ENCODE measurements around the gene HNF1B. TPM values are rescaled to one million over a fixed set of nuclear protein-coding genes. Genes with fewer than 3 reads are reported as not detected.

The HNF1B gene
- total RNA-seq, 1 experiment from 2014 or later = 11.4 TPM

DNA sequence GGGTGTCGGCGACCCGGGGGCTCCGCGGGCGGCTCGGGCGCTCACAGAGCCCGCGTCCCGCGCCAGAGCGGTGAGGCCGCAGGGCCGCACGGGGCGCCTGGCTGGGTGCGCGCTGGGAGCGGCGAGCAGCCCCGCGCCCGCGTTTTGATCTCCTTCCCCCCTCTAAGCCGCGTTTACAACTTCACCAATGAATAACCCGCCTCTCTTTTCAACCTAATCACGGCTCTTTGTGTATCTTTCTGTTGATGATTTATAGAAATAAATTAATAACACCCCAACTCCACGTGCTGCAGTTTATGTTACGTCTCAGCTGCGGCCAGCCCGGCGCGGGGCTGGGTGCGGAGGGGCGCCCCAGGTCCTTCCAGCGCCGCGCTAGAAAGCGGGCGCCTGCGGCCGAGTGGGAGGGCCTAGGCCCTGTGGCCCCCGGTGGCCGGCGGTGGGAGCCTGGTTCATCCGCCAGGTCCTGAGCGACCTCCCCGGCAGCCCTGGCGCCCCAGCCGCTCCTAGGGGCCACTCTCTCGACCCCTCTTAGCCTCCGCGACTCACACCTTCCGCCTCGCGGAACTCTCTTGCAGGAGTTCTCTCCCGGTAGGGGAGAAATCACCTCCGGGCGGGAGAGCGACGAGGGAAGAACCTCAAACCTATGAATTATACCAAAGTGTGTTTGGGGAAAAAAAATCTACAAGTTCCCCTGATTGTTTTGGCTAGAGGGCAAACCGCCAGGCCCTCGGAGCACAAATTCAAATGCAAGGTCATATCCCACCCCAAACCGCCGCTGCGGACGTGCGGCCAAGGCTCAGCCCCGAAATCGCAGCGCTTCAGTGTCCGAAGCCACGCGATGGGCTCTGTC lies 1.9 kb downstream of the HNF1B start:
- in situ Hi-C loops (cut with HindIII; ENCODE audit: low pct_unique_long_range_greater_than_20kb, low sequenced_read_pairs) = no loop called here
- peak; percentile 82 for DNase-seq (ENCODE audit: low read depth)

DNA sequence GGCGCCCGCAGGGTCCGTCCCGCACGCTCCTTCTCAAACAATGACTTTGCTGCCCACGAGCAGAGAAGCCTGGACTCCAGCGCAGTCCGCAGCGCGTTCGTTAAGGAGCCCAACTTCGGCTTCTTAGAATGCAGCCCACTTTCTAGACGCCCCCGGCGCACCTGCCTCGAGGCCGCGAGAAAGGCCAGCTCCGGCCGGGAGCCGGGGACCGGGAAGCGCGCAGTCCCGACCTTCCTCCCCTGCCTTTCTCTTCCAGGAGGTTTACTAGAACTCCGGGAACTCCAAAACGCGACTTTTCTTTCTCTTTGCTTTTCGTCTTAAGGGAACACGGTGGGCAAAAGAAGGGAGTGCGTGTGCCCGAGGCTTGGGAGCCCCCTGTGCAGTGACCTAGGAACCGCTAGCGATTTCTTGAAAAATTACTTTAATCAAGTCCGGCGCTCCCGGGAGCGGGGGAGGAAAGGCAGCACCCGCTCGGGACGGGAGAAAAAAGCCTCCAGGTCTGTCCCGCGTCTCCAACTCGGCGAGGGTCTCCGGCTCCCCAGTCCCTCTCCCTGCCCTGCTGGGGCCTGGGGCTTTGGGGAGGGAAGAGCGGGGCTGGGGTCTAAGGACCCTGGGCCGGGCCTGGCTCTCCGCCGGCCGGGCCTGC lies 2.6 kb downstream of the HNF1B start:
- in situ Hi-C loops (cut with HindIII; ENCODE audit: low pct_unique_long_range_greater_than_20kb, low sequenced_read_pairs) = no loop called here
- peak; percentile 70 for DNase-seq (ENCODE audit: low read depth)

DNA sequence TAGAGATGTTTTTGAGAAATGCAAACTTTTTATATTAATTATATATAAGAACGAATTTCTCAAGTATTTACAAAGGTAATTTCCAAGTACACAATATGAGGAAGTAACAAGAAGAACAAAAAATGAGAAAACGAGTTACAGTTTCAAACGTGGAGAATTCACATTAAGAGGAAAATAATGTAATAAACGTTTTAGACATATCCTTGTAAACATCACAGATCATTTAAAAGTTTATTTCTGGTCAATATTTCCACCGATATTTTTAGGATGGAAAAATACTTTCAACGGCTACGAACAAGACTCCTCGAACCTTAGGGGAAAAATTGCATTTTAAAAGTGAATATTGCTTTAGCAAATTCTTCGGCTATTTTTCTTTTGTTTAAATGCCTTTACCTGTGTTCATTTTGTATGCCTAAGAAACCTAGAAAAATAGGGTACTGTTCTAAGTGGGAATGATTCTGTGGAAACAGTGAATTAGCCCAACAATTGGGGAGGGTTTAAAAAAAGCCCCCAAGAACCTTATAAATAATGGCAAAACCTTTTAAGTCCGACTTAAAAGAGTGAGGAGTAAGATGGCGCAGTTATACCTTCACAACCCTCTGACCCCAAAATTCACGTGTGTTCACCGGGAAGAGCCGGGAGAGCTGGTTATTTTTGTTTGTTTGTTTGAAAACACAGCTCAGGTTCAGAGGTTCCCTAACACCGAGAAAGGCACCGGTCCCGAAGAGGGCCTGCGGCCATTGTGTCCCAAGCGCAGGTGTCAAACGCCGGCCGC lies 3.3 kb downstream of the HNF1B start:
- in situ Hi-C loops (cut with HindIII; ENCODE audit: low pct_unique_long_range_greater_than_20kb, low sequenced_read_pairs) = no loop called here
- peak; percentile 69 for DNase-seq (ENCODE audit: low read depth)

DNA sequence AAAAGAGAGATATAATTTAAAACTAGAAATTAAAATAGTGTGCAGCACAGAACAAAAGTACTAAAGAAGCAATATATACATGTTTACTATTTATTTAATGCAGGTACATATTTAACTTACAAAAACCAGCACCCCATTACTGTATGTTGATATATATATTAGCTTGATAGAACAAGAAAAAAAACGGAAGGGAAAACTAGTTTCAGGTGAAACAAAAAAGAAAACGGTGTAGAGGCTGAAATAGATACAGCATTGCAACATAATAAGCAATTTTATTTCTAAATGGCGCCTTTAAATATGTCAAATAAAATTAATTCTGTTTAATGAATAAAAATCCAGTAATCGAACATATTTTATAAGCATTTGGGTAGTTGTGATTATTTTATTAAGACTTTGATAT lies 3.9 kb downstream of the HNF1B start:
- in situ Hi-C loops (cut with HindIII; ENCODE audit: low pct_unique_long_range_greater_than_20kb, low sequenced_read_pairs) = no loop called here
- DNase-seq (ENCODE audit: low read depth) = no peak

DNA sequence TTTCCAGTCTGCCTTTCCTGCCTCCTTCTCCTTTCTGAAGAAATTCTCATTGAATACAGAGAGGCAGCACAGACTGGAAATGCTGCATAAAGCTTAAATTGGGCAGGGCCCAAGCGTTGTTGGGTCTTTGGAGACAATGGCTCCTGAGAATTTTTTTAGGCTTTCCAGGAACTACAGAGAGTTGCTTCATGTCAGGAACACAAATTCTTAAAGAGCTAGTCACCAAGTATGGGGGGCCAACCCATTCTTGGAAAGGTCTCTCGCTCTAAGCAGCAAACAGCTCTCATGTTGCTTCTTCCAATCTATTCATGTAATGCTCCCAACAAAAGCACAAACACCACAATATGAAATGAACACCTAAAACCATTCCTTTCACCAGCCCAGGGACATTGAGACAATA lies 6.9 kb downstream of the HNF1B start:
- DNase-seq (ENCODE audit: low read depth) = no peak
- in situ Hi-C loops (cut with HindIII; ENCODE audit: low pct_unique_long_range_greater_than_20kb, low sequenced_read_pairs) = no loop called here

DNA sequence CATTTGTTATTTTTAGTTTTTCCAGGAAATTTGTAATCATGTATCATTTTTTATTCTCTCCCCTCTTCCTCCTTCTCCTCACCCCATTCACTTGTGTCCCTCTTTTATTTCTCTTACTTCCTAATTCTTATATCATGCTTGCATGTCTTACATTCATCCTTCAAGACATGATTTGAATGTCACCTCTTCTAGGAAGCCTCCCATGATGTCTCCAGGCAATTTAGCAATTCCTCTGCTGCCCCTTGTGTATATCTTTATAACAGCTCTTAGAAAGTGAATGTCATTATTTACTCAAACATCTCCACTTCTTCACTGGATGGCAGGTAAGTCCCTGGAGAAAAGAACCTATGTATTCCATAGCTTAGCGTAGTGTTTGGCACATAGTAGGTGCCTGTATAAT lies 7.8 kb downstream of the HNF1B start:
- in situ Hi-C loops (cut with HindIII; ENCODE audit: low pct_unique_long_range_greater_than_20kb, low sequenced_read_pairs) = no loop called here
- DNase-seq (ENCODE audit: low read depth) = no peak

DNA sequence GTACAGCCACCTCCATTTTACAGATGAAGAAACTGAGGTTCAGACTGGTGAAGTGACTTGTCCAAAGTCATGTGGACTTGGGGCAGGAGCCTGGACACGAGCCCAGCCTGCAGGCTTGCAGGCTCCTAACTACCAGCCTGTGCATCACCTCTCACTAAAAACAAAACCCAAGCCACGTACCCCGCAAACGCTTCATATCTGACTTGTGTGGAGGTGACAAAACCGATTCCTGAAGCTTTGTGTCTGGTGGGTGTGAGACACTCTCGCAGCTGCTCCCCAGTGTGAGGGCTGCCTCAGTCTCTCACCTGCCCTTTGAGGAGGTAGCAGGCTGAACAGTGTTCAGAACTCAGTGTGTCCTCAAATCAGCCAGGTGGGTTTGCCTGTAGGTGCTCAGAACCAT lies 8.4 kb downstream of the HNF1B start:
- in situ Hi-C loops (cut with HindIII; ENCODE audit: low pct_unique_long_range_greater_than_20kb, low sequenced_read_pairs) = no loop called here
- DNase-seq (ENCODE audit: low read depth) = no peak

DNA sequence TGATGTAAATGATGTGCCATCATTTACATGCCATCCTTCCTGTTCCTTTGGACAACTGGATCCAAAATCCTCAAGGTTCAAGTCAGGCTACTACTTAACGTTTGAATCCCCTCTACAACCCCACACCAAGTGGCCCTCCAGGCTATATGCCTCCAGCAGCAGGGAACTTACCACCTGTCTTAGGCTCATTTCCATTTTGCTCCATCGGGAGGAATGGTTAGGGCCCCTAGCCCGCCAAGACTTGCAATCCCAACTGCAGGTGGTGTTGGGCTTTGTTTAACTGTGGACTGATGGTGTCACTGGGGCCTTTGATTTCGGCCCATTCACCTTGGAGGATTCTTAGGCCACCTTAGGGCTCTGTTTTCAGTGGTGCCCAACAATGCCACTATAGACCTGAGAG lies 9.7 kb downstream of the HNF1B start:
- in situ Hi-C loops (cut with HindIII; ENCODE audit: low pct_unique_long_range_greater_than_20kb, low sequenced_read_pairs) = no loop called here

DNA sequence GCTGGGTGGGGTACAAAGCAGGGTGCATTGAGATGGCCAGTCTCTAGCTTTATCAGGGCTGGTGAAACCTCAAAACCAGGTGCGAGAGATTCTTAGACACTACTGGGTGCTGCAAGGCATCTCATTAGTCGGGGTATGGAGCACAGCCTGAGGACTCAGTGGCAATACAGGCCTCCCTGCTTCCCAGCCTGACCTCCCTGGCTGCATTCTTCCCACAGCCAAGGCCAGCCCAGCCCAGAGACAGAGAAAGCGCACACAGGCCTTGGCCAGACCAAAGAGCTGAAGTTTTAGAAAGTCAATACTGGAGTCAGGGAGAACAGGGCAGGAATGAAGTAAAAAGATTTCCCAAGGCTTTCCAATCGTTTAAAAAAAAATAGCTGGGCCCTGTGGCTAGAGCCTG lies 12.5 kb downstream of the HNF1B start:
- in situ Hi-C loops (cut with HindIII; ENCODE audit: low pct_unique_long_range_greater_than_20kb, low sequenced_read_pairs) = no loop called here
- DNase-seq (ENCODE audit: low read depth) = no peak

More for the DNA sequence above, 9.7 kb downstream of the HNF1B start:
- no peak for DNase-seq (ENCODE audit: low read depth)

DNA sequence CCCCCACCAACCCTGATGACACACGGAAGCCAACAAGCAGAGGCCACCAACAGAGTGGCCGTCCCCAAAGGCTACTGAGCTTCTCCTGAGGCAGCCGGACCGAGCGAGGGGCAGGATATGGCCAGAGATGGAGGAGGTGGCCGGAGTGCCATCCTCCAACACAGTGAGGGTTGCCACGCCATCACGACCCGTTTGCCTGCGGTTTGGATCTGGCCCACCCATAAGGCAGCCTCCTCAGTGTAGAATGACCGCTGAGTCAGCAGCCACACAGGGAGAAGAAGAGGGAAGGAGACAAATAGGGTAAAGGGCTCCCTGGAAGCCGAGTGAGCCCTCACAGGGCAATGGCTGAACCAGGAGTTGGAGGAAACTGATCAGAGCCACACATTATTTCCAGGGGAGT lies 13.8 kb downstream of the HNF1B start:
- DNase-seq (ENCODE audit: low read depth) = no peak

DNA sequence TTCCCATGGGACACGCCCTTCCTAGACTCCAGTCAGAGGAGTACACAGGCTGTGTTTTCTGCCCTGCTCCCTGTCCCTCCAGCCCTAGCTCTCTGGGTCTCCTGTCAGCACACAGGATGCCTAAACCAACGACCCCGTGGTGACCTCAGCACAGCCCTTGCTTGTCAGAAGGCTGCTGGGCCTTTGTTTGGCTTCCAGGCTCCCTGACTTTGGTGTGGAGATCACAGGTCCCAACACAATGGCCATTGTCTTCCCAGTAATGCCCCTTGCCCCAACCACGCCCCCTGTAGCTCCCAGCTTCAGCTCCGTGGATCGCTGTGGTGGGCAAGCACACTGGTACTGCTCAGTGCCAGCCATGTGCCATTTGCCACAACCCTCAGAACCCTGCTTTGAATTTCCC lies 15.0 kb downstream of the HNF1B start:
- in situ Hi-C loops (cut with HindIII; ENCODE audit: low pct_unique_long_range_greater_than_20kb, low sequenced_read_pairs) = no loop called here
- no peak for DNase-seq (ENCODE audit: low read depth)

More for the DNA sequence above, 13.8 kb downstream of the HNF1B start:
- in situ Hi-C loops (cut with HindIII; ENCODE audit: low pct_unique_long_range_greater_than_20kb, low sequenced_read_pairs) = no loop called here

DNA sequence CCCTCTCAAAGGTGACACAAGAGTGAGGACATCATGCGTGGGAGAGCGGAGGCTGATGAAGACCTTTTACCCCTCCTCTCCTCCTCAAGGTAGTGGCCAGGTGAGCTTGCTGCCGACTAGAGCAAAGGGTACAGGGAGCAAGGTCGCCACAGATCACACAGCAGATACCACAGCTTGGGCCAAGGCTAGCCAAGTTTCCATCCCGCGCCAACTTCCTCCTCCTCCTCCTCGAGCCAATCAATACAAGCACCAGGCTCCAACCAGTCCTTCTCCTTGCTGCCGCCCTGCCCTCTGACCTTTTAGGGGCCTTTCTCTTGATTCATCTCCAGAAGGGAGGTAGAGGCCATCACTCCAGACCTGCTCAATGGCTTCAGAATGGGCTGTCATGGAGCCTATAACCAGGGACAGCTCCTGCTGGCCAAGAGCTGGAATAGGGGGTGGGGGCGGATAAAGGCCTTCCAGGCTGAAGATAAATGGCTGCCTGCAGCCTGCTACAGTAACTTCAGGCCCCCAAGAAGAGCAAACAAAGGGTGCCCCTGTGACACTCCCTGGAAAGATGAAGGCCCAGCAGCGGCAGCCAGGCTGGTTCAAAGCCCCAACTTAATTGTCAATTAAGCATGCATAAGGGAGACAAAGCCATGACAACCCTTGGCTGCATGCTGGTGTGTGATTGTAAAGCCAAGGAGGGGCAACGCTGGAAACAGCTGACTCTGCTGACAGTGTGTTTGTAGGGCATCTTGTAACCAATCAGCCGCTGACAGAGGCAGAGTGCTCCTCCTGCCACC lies 17.8 kb downstream of the HNF1B start:
- no peak for DNase-seq (ENCODE audit: low read depth)
- in situ Hi-C loops (cut with HindIII; ENCODE audit: low pct_unique_long_range_greater_than_20kb, low sequenced_read_pairs) = no loop called here

DNA sequence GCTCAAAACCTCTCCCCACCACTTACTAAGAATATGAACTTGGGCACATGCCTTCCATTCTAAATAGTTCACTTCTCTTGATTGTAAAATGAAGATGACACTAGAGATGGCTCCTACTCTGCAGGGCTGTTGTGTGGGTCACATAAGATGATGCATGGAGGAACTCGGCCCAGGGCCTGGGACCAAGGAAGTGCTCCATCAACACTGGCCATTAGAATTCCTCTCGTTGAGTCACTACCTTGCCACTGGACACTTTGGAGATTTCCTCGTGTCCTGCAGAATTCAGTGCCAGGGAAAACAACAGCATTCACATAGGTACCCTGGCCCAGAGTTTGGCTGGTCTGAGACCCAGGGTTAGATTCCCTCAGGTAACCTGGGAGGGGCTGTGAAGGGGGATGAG lies 18.6 kb downstream of the HNF1B start:
- in situ Hi-C loops (cut with HindIII; ENCODE audit: low pct_unique_long_range_greater_than_20kb, low sequenced_read_pairs) = no loop called here
- DNase-seq (ENCODE audit: low read depth) = no peak

DNA sequence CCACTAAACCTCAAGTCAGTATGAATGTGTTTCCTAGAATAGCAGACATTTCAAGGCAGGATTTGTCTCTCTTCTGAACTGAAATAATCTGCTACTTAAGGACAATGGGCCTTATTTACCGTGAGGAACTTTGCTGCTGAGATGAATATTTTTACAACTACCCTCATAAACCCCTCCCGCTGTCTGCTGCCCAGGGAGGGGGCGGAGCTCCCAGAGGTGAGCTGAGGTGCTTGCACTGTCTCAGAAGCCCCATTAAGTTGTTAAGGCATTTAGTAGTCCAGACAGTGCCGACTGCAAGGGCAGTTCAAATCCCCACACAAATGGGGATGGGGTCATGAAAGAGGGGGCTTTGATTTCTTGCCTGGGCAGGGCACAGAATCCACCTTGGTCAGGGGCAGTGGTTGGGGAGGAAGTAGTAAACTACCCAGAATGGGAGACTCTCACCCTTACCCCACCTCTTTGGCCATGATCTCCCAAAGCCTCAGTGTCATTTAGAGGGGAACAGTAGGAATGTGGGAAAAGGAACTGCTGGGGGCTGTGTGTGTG lies 19.2 kb downstream of the HNF1B start:
- in situ Hi-C loops (cut with HindIII; ENCODE audit: low pct_unique_long_range_greater_than_20kb, low sequenced_read_pairs) = no loop called here
- no peak for DNase-seq (ENCODE audit: low read depth)

DNA sequence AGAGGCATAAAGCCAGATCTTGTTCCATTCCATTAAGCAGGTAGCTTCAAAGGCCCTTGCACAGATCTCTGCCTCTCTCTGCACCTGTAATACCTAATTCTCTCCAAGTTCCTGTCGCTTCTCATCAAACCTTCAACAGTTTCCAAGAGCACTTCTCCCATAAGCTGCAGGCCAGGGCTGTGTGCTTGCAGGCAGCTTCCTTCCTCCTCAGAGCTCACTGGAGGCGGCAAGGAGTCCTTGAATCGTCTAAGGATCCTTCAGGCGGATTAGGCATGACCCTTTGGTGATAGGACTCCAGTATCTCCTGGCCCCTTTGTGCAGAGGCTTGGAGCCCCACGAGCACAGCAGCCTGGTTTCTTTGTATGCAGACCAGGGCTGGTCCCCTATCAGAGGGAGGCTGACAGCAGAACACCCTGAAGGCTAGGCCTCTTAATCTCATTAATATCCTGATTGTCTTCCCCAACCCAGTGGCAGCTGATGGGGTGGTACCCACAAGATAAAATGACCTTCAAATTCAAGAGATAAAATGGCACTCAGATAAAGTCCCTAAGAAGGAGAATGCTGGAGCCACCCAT lies 19.8 kb downstream of the HNF1B start:
- DNase-seq (ENCODE audit: low read depth) = no peak
- in situ Hi-C loops (cut with HindIII; ENCODE audit: low pct_unique_long_range_greater_than_20kb, low sequenced_read_pairs) = no loop called here

DNA sequence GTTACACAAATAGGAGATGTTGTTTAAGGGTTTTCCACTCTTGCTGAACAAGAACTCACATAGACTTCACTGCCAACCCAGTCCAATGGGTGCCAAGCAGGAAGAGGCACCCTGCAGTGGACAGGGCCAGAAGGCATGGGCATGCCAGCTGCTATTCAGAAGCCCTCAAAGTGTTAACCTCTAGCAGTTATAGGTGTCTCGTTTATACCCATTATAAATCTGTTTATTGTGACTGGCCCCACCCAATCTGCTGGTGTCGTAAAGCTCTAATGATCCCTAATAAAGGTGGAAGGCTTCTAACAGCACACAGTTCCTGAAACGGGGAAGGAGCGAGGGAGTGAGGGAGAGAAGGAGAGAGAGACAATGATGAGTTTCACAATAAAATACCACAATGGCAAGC lies 23.9 kb downstream of the HNF1B start:
- DNase-seq (ENCODE audit: low read depth) = no peak
- in situ Hi-C loops (cut with HindIII; ENCODE audit: low pct_unique_long_range_greater_than_20kb, low sequenced_read_pairs) = no loop called here

DNA sequence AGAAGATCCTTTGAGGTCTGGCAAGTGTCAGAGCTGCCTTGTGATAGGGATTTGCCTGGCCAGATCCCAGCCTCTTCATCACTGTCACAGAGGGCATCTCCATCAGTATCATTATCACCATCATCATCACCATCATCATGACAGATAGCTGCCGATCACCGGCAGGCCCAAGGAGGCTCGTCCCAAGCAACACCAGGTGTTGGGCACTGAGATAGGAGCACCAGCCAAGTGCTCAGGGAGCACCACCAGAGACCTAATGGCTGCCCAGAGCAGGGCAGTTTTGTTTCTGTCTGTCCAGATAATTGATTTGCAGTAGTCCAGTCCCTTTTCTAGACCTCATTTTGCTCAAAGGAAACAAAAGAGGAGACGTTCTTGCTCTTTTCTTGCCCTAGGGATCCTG lies 25.0 kb downstream of the HNF1B start:
- in situ Hi-C loops (cut with HindIII; ENCODE audit: low pct_unique_long_range_greater_than_20kb, low sequenced_read_pairs) = no loop called here

More for the DNA sequence above, 25.0 kb downstream of the HNF1B start:
- no peak for DNase-seq (ENCODE audit: low read depth)
